GM12864 (cell line): ENCODE measurements around the gene CARD9.

ENCODE experiments used
- DNase-seq: peaks from one replicate; pipeline ENCODE4 v3.0.0-alpha.2; 2011; ENCODE audit warnings: low read depth
- H3K4me3 ChIP-seq: 2 replicates; pipeline ENCODE4 v1.5.1; 2011; ENCODE audit warnings: mild to moderate bottlenecking, low read depth, low read length, control low read depth
- TF ChIP-seq, protein P1 (sequence below): IDR thresholded peaks from 2 replicates; pipeline ENCODE4 v1.5.1; 2011; ENCODE audit warnings: low read depth, mild to moderate bottlenecking, moderate library complexity, low read length, control low read depth, inconsistent platforms; ENCODE audit errors: missing control alignments

The CARD9 gene

DNA sequence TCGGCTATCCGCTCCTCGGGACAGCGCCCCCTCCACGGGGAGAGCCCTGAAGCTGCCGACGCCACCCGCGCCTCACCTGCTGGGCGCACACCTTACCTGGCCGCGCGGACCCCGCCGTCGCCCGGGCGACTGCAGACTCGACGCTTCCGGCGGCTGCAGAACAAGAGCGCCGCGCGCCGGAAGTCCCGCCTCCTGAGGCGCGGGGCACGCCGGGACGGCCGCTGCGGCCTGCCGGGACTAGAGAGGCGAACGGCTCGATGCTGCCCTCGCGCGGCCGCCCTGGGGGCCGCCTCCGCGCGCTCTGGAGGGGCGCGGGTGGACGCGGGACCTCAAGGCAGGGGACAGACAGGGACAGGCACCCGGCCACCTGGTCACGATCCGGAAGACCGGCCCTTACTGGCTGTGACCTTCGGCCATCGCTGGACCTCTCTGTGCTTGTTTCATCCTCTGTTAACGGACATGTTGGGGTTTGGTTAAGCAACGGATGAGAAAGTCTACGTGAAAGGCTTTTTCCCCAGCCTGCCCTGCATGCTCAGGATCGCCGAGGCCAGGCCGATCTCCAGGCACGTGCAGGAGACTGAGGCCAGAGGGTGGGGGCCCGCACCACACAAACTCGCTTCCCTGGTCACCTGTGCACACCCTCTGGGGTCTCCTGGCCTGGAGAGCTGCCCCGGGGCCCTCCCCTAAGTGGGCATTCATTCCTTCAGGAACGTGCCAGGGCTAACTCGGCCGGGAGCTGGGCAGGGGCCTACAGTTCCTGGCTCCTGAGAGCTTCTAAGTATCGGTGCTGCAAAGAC is 26.8 kb upstream of the CARD9 start, which contains the start of gene SNAPC4:
SNAPC4 (minus strand) TSS at position 133 of the 797 bp plus-strand sequence. CDS start 1,742 bp downstream, outside the sequence.
- peak within 1 kb of the TSS; percentile 93 for H3K4me3 ChIP-seq
- no peak for DNase-seq
- TF ChIP-seq, protein P1, sequence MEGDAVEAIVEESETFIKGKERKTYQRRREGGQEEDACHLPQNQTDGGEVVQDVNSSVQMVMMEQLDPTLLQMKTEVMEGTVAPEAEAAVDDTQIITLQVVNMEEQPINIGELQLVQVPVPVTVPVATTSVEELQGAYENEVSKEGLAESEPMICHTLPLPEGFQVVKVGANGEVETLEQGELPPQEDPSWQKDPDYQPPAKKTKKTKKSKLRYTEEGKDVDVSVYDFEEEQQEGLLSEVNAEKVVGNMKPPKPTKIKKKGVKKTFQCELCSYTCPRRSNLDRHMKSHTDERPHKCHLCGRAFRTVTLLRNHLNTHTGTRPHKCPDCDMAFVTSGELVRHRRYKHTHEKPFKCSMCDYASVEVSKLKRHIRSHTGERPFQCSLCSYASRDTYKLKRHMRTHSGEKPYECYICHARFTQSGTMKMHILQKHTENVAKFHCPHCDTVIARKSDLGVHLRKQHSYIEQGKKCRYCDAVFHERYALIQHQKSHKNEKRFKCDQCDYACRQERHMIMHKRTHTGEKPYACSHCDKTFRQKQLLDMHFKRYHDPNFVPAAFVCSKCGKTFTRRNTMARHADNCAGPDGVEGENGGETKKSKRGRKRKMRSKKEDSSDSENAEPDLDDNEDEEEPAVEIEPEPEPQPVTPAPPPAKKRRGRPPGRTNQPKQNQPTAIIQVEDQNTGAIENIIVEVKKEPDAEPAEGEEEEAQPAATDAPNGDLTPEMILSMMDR = peak; percentile 90

DNA sequence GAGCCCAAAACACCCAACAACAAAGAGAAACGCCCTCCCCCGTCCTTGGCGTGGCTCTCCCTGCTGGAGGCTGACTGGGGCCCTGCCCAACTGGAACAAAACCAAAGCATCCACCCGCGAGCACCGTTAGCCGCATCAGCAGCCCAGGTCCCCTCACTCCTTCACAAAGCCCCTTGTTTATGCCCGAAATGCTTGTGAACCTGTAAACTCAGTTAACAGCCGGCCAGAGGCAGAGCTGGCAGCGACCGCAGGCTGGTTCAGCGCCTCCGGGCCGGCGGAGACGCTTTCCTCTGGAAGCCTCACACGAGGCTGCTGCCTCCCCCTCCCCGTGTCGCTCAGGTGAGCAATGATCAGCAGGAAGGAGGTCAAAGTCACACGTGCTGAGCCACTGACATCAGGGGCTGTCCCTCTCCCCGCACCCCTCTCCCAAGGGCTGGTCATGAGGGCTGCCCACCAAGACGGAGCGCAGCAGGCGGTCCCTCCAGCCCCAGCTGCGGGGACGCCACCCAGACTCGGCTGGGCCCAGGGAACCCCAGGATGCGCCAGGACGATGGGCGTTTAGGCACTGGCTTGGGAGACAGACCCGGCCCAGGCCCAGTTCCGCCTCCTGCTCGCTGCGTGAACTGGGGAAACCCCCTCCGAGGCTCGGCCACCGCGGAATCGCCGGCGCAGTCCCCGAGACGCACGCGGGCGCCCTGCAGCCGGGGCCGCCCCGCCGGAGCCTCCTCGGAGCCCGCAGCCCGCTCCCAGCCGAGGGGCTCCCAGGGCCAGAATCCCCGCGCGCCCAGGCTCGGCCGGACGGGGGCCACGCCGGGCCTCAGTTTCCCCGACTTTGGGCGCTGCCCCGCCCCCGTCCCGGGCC is 25.9 kb upstream of the CARD9 start:
- TF ChIP-seq, protein P1 = no peak
- peak overlapping the region; percentile 93 for H3K4me3 ChIP-seq
- DNase-seq = no peak

DNA sequence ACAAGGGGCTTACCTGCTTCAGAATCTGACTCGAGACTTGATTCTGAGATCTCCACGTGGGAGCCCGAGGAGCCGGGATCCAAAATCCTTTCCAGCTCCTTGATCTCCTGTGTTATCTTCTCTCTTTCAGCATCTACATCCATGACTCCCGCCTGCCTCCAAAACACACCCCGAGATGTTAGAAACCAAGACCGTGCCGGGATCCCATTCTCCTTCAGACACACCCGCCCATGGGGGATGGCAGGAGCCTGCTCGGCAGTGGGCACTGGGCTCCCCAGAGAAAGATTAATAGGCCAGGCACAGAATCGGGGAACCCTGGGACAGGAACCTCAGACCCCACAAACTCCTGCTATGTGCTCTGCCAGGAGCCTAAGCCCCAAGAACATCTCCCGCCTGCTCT is 24.8 kb upstream of the CARD9 start:
- DNase-seq = no peak
- TF ChIP-seq, protein P1 = no peak
- peak overlapping the region; percentile 93; the same call in 1 of the 2 replicates for H3K4me3 ChIP-seq

DNA sequence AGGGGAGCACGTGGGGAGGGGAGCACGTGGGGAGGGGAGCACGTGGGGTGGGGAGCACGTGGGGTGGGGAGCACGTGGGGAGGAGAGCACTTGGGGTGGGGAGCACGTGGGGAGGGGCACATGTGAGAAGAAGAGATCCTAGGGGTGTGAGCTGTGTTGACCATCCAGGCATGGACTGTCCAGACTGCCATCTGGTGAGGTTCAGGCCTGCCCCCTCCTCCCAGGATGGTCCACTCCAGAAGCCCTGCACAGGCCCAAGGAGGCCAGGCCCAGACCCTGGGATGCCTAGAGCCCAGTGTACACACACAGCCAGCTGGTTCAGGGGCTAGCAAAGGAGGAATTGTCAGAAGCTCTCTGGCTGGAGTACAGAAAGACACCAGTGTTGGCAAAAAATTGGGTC is 24.2 kb upstream of the CARD9 start:
- no peak for DNase-seq
- no peak overlapping the region for H3K4me3 ChIP-seq
- TF ChIP-seq, protein P1 = no peak

DNA sequence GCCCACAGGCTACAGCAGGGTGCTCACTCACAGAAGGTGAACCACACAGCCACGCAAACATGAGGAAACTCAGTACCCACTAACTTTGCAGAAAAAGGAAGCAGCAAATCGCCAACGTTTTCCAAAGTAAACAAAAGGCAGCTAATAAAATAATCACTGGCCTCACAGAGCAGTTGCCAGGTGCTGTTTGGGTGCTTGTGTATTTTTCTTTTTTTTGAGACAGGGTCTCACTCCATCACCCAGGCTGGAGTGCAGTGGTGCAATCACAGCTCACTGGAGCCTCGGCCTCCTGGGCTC is 22.7 kb upstream of the CARD9 start:
- H3K4me3 ChIP-seq = no peak overlapping the region
- DNase-seq = no peak
- TF ChIP-seq, protein P1 = no peak

DNA sequence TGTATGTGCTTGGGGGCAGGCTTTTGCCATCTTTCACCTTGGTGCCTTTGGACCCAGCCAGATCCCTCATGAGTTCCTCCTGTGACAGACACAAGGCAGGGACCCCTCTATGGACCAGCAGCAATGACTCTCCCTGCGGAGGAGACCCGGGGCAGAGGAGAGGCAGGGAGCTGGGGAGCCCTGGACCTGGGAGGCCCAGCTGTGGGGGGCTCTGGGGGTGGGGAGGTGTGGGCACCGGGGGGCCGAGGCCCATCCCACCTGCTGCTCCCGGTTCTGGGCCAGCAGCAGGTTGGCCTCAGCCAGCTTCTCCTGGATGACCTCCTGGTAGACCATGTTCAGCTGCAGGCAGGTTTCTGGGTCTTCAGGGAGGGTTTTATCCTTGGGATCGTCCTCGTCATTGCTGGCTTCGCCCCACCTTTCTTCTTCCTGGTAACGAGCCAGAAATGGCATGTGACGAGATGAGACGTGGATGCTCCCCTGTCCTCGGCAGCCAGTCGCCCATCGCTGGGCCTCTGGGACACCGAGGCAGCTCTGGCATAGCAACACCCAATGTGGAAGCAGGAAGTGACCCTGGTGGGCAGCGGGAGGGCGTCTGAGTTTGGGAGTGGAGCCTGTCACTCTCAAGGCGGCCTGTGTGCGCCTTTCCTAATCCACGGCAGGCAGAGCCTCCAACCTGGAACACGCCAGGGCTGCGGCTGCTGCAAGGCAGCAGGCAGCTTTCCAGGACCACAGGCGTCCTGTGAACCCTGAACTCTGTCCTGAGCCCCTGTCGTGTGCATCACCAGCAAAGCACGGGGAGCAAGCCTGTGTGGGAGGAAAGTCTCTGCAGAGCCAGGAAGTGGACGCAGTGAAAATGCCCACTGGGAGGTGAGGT is 22.1 kb upstream of the CARD9 start:
- DNase-seq = no peak
- H3K4me3 ChIP-seq = no peak overlapping the region
- TF ChIP-seq, protein P1 = no peak
